Left ventricle myocardium inferior (tissue), 1 donor: ENCODE results near the gene ACTN4. TPM values are rescaled to one million over a fixed set of nuclear protein-coding genes. Genes with fewer than 3 reads are reported as not detected.

Source experiments
- DNase-seq: peaks from one replicate; pipeline ENCODE4 v3.0.0-alpha.2; 2020
- H3K27ac ChIP-seq: fragments of 200-600 bp; replicated peaks from 2 replicates; pipeline ENCODE4 v1.8.0; 2021
- H3K27me3 ChIP-seq: fragments of 200-600 bp; 2 replicates; pipeline ENCODE4 v1.8.0; 2021; ENCODE audit warnings: low read depth
- H3K36me3 ChIP-seq: fragments of 200-600 bp; 2 replicates; pipeline ENCODE4 v1.8.0; 2021
- H3K4me1 ChIP-seq: fragments of 200-600 bp; 2 replicates; pipeline ENCODE4 v1.8.0; 2021
- H3K4me3 ChIP-seq: fragments of 200-600 bp; 2 replicates; pipeline ENCODE4 v1.8.0; 2021; ENCODE audit warnings: mild to moderate bottlenecking, moderate library complexity
- H3K9me3 ChIP-seq: fragments of 200-600 bp; replicated peaks from 2 replicates; pipeline ENCODE4 v1.8.0; 2021
- CTCF ChIP-seq: fragments of 200-600 bp; IDR thresholded peaks from 2 replicates; pipeline ENCODE4 v1.8.0; 2021; ENCODE audit warnings: antibody characterized with exemption, mild to moderate bottlenecking, borderline replicate concordance
- intact Hi-C: fragments of 100-400 bp; cut with micrococcal nuclease; formaldehyde crosslinking; loops from one replicate; pipeline ENCODE4 v1.11.0; 2022
- total RNA-seq: library from RNA; stranded (reverse); fragmentation: NEBNext Ultra II Directional; extraction: Animal tissue kit (Norgen Biotek cat#: 25700); gene quantifications from one replicate; pipeline ENCODE4 v1.2.1, GENCODE V29; 2021
- donor health status: DM: no; HTN: yes; CAD: no; lungs with severe emphysema.

The ACTN4 gene
- total RNA-seq, 1 donor from 2014 or later, result 111 TPM

GRCh38 chr19:38711726-38712153, 64.3 kb downstream of the ACTN4 start:
- DNase-seq, result no peak
- Histone ChIP-seq H3K4me3 (no peak overlapping the region), H3K27ac (peak overlapping the region; percentile 91), H3K9me3 (no peaks in the 10 kb centered on the region), H3K4me1 (peaks cover 100% of the 10 kb centered on the region), H3K27me3 (no peaks in the 10 kb centered on the region), H3K36me3 (peaks cover 87% of the 10 kb centered on the region)
- intact Hi-C loops, result no loop called here
- TF ChIP-seq CTCF, result no peak

GRCh38 chr19:38712161-38712748, 64.8 kb downstream of the ACTN4 start:
- H3K4me1 ChIP-seq, result peaks cover 100% of the 10 kb centered on the region
- DNase-seq, result no peak
- peak overlapping the region; percentile 91 for H3K27ac ChIP-seq
- no peak for TF ChIP-seq CTCF
- H3K27me3 ChIP-seq, result no peaks in the 10 kb centered on the region
- H3K36me3 ChIP-seq, result peaks cover 87% of the 10 kb centered on the region
- intact Hi-C loops, result no loop called here
- no peaks in the 10 kb centered on the region for H3K9me3 ChIP-seq
- H3K4me3 ChIP-seq, result no peak overlapping the region

- DNase-seq, result peak; percentile 78
Measured at GRCh38 chr19:38713227-38713649, 65.8 kb downstream of the ACTN4 start.

GRCh38 chr19:38713865-38714264, 66.4 kb downstream of the ACTN4 start:
- intact Hi-C loops, result no loop called here

More at GRCh38 chr19:38713227-38713649, 65.8 kb downstream of the ACTN4 start:
- Histone ChIP-seq H3K36me3 (peaks cover 88% of the 10 kb centered on the region), H3K4me3 (no peak overlapping the region), H3K4me1 (peaks cover 100% of the 10 kb centered on the region), H3K9me3 (no peaks in the 10 kb centered on the region), H3K27me3 (no peaks in the 10 kb centered on the region), H3K27ac (peak overlapping the region; percentile 91)
- intact Hi-C loops, result no loop called here
- TF ChIP-seq CTCF, result no peak

GRCh38 chr19:38714354-38714778, 66.9 kb downstream of the ACTN4 start:
- intact Hi-C loops, result no loop called here
- peak; percentile 58 for DNase-seq

More at GRCh38 chr19:38713865-38714264, 66.4 kb downstream of the ACTN4 start:
- no peak for TF ChIP-seq CTCF
- H3K36me3 ChIP-seq, result peaks cover 88% of the 10 kb centered on the region
- no peak for DNase-seq
- no peak overlapping the region for H3K4me3 ChIP-seq
- H3K27me3 ChIP-seq, result no peaks in the 10 kb centered on the region
- H3K27ac ChIP-seq, result peak overlapping the region; percentile 91
- H3K4me1 ChIP-seq, result peaks cover 100% of the 10 kb centered on the region
- no peaks in the 10 kb centered on the region for H3K9me3 ChIP-seq

More at GRCh38 chr19:38714354-38714778, 66.9 kb downstream of the ACTN4 start:
- H3K9me3 ChIP-seq, result no peaks in the 10 kb centered on the region
- H3K4me1 ChIP-seq, result peaks cover 100% of the 10 kb centered on the region
- H3K36me3 ChIP-seq, result peaks cover 82% of the 10 kb centered on the region
- H3K27ac ChIP-seq, result peak overlapping the region; percentile 91
- H3K27me3 ChIP-seq, result no peaks in the 10 kb centered on the region
- no peak overlapping the region for H3K4me3 ChIP-seq
- TF ChIP-seq CTCF, result no peak
